ENCODE results near the gene COL16A1. TPM values are rescaled to one million over a fixed set of nuclear protein-coding genes. Genes with fewer than 3 reads are reported as not detected.

COL16A1 gene
- total and polyA plus RNA-seq, 2 experiments from 2014 or later: 90.2 to 127 TPM

- 11% methylated on average over 7 of the region's 7 CpGs for WGBS (ENCODE audit: low lambda C conversion rate, missing lambda C conversion rate)
- H4K20me1 ChIP-seq (ENCODE audit: insufficient read depth, poor library complexity, severe bottlenecking): no peaks in the 10 kb centered on the region
- H3K27me3 ChIP-seq: no peaks in the 10 kb centered on the region
- H2AFZ ChIP-seq: no peak overlapping the region
- no peaks in the 10 kb centered on the region for H3K36me3 ChIP-seq (replicated peaks; ENCODE audit: insufficient read depth, low read depth)
- no peak overlapping the region for H3K4me3 ChIP-seq
- H3K4me1 ChIP-seq (ENCODE audit: insufficient read depth): peaks cover 37% of the 10 kb centered on the region
- DNase-seq (ENCODE audit: low spot score): no peak
- TF ChIP-seq EZH2 (IDR thresholded peaks at IDR 0.05; ENCODE audit: borderline replicate concordance): no peak
- TF ChIP-seq, protein P1, sequence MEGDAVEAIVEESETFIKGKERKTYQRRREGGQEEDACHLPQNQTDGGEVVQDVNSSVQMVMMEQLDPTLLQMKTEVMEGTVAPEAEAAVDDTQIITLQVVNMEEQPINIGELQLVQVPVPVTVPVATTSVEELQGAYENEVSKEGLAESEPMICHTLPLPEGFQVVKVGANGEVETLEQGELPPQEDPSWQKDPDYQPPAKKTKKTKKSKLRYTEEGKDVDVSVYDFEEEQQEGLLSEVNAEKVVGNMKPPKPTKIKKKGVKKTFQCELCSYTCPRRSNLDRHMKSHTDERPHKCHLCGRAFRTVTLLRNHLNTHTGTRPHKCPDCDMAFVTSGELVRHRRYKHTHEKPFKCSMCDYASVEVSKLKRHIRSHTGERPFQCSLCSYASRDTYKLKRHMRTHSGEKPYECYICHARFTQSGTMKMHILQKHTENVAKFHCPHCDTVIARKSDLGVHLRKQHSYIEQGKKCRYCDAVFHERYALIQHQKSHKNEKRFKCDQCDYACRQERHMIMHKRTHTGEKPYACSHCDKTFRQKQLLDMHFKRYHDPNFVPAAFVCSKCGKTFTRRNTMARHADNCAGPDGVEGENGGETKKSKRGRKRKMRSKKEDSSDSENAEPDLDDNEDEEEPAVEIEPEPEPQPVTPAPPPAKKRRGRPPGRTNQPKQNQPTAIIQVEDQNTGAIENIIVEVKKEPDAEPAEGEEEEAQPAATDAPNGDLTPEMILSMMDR (IDR thresholded peaks at IDR 0.05; ENCODE audit: poor library complexity): no peak
- TF ChIP-seq EZH2phosphoT487 (IDR thresholded peaks at IDR 0.05; ENCODE audit: low read depth, severe bottlenecking, unreplicated experiment): no peak
- H3K27ac ChIP-seq: peak overlapping the region; percentile 62
- H3K9me2 ChIP-seq (replicated peaks; ENCODE audit: insufficient read depth): no peaks in the 10 kb centered on the region
- no peaks in the 10 kb centered on the region for H3K79me2 ChIP-seq
- H3K4me2 ChIP-seq: peak overlapping the region; percentile 87
- no peaks in the 10 kb centered on the region for H3K9me3 ChIP-seq (ENCODE audit: low read depth)
Measured at GRCh38 chr1:31715873-31716220, 12.0 kb upstream of the COL16A1 start.

DNA sequence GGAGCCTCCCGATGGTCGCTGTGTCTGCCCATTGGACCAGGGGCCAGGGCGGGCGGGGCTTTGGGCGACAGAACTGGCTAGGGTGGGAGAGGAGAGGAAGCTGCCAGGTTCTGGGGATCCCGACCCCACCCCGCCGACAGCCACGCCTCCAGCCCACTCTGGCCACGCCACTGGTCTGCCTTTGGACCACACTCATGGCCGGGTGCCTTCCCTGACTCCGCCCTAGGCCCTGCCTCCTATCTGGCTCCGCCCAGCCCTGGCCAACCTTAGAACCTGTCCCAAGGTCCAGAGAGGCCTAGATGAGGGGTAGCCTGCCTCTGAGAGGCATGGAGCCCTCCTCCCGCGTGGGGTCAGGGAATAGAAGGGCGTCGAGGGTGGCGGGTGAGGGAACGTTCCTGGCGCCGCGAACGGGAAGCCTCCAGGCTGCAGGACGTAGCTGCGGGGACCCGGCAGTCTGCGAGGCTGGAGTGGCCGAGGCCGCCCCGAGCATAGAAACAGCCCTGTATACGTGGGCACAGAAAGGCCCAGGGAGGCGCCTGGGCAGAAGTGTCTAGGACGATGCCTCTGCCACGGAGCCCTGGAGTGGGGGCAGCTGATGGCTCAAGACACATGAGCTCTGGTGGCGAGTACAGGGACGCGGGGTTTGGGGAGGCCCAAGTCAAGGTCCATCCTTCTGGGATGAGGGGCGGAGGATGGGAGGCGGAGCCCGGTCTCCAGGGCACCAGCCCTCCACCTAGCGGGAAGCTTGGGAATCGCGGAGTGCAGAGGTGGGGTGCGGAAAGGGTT, 11.5 kb upstream of the COL16A1 start:
- no peaks in the 10 kb centered on the region for H3K36me3 ChIP-seq (replicated peaks; ENCODE audit: insufficient read depth, low read depth)
- DNase-seq (ENCODE audit: low spot score): peak; percentile 96
- no peaks in the 10 kb centered on the region for H3K9me2 ChIP-seq (replicated peaks; ENCODE audit: insufficient read depth)
- H3K4me1 ChIP-seq (ENCODE audit: insufficient read depth): peaks cover 37% of the 10 kb centered on the region
- peak overlapping the region; percentile 3 for H3K4me3 ChIP-seq
- 8% methylated on average over 36 of the region's 44 CpGs for WGBS (ENCODE audit: low lambda C conversion rate, missing lambda C conversion rate)
- no peaks in the 10 kb centered on the region for H3K9me3 ChIP-seq (ENCODE audit: low read depth)
- no peaks in the 10 kb centered on the region for H3K79me2 ChIP-seq
- H3K4me2 ChIP-seq: peak overlapping the region; percentile 87
- no peaks in the 10 kb centered on the region for H3K27me3 ChIP-seq
- H2AFZ ChIP-seq: peak overlapping the region; percentile 46
- peak overlapping the region; percentile 98 for H3K27ac ChIP-seq
- no peak for TF ChIP-seq EZH2phosphoT487 (IDR thresholded peaks at IDR 0.05; ENCODE audit: low read depth, severe bottlenecking, unreplicated experiment)
- TF ChIP-seq, protein P1 (IDR thresholded peaks at IDR 0.05; ENCODE audit: poor library complexity): peak; percentile 84
- H4K20me1 ChIP-seq (ENCODE audit: insufficient read depth, poor library complexity, severe bottlenecking): no peaks in the 10 kb centered on the region

GRCh38 chr1:31714442-31715086, 10.7 kb upstream of the COL16A1 start:
- Histone ChIP-seq H3K4me2 (peak overlapping the region; percentile 87), H3K36me3 (replicated peaks; ENCODE audit: insufficient read depth, low read depth) (no peaks in the 10 kb centered on the region)
- WGBS (ENCODE audit: low lambda C conversion rate, missing lambda C conversion rate): 6% methylated on average over 29 of the region's 39 CpGs

More at GRCh38 chr1:31714442-31715086, 10.7 kb upstream of the COL16A1 start:
- no peaks in the 10 kb centered on the region for H3K9me2 ChIP-seq (replicated peaks; ENCODE audit: insufficient read depth)
- H3K9me3 ChIP-seq (ENCODE audit: low read depth): no peaks in the 10 kb centered on the region
- no peaks in the 10 kb centered on the region for H3K27me3 ChIP-seq
- peak; percentile 89 for DNase-seq (ENCODE audit: low spot score)
- peak overlapping the region; percentile 98 for H3K27ac ChIP-seq
- peaks cover 37% of the 10 kb centered on the region for H3K4me1 ChIP-seq (ENCODE audit: insufficient read depth)
- H3K4me3 ChIP-seq: no peak overlapping the region
- H2AFZ ChIP-seq: peak overlapping the region; percentile 38
- H4K20me1 ChIP-seq (ENCODE audit: insufficient read depth, poor library complexity, severe bottlenecking): no peaks in the 10 kb centered on the region
- TF ChIP-seq, protein P1 (IDR thresholded peaks at IDR 0.05; ENCODE audit: poor library complexity): peak; percentile 51
- TF ChIP-seq EZH2 (IDR thresholded peaks at IDR 0.05; ENCODE audit: borderline replicate concordance): no peak
- no peaks in the 10 kb centered on the region for H3K79me2 ChIP-seq

Data from hepatocyte (in vitro differentiated cells).